ENCODE measurements around the gene ARIH1.

- TF ChIP-seq CTCF (conservative IDR thresholded peaks at IDR 0.05; ENCODE audit: low read depth, low read length) (no peak), EZH2 (IDR thresholded peaks at IDR 0.05; ENCODE audit: borderline replicate concordance, low read depth, low read length, poor library complexity, severe bottlenecking) (no peak)
Measured at GRCh38 chr15:72516777-72517176, 42.6 kb downstream of the ARIH1 start.

Data from A673 (cell line).